ENCODE data around the gene ZBTB7A.

DNA sequence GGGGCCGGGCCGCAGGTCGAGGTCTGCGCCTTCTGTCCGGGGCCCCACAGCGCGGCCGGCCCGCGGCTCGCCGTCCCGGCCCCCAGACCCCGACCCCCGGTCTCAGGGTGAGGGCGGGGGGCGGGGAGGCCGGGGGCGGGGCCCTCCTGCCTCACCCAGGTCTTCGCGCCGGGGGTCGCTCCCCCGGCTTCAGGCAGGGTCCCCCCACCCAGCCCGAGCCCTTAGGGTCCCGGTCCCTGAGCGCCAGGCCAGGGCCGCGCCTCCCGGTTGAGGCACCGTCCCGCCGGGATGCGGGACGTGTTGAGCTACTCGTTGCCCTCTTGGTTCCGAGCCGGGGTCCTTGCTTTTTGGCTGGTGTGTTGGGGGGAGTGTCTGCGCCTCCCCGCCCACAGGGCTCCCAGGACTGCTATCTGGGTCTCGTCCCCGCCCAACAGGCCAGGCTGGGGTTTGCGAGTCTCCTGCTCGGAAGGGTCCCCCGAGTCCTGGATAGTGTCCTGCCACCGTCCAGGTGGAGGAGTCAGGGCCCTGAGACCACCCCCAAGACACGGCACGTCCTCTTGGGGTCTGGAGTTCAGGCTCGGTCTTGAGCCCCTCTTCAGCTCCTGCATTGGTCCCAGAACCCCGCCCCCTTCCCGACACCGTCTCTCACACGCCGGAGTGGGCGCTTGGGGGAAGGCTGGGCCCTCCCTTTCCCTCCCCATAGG is 58.7 kb downstream of the ZBTB7A start:
- TF ChIP-seq CTCF (IDR thresholded peaks at IDR 0.05; ENCODE audit: insufficient read depth, low read length): no peak
- TF ChIP-seq GABPA (IDR thresholded peaks at IDR 0.05; ENCODE audit: low read depth): no peak
- TF ChIP-seq POLR2AphosphoS5 (IDR thresholded peaks at IDR 0.05; ENCODE audit: low read depth): no peak
- TF ChIP-seq REST (IDR thresholded peaks at IDR 0.05; ENCODE audit: insufficient replicate concordance, low read depth): no peak
- no peak for TF ChIP-seq SPI1 (IDR thresholded peaks at IDR 0.05; ENCODE audit: borderline replicate concordance, low read depth)

Data from HL-60 (cell line).